HG03571 (cell line): Measurements from ENCODE around the gene PLSCR2.
"Not testable (repeated sequence)": the region's sequence is repeated elsewhere in the genome, so short reads cannot be mapped to it uniquely, and the experiment has no call there.

Experiments used
- ATAC-seq: cut with Tn5 transposase; IDR thresholded peaks from one replicate; pipeline ENCODE4 v1.9.1; 2021; ENCODE audit not compliant: unreplicated experiment

PLSCR2 gene

GRCh38 chr3:146491303-146491702 lies 21.9 kb upstream of the PLSCR2 start:
- ATAC-seq = no peak

GRCh38 chr3:146485297-146485696 lies 15.9 kb upstream of the PLSCR2 start:
- no peak for ATAC-seq

DNA sequence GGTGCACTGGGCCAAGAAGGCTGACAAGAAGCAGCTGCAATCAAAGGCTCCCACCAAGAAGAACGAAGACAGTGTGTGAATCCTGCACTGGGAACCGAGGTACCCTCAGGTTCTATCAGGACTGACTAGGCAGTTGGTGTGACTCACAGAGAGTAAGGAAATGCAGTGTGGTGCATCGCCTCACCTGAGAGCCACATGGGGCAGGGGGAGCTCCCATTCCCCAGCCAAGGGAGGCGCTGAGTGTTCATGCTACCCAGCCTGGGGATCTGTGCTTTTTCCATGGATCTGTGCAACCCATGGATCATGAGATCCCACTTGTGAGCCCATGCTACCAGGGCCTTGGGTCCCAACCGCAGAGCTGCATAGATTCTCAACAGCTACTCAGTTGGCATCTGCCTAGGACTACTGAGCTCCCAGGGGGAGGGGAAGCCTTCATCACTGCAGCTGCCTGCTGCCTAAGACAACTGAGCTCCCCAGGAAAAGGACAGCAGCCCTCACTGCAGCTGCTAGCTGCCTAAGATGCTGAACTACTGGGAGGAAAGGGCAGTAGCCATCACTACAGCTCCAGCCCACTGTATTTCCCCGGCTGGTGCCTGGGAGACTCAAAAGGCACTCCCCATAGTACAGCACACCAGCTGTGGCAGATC lies 6.9 kb upstream of the PLSCR2 start:
- ATAC-seq = no peak

DNA sequence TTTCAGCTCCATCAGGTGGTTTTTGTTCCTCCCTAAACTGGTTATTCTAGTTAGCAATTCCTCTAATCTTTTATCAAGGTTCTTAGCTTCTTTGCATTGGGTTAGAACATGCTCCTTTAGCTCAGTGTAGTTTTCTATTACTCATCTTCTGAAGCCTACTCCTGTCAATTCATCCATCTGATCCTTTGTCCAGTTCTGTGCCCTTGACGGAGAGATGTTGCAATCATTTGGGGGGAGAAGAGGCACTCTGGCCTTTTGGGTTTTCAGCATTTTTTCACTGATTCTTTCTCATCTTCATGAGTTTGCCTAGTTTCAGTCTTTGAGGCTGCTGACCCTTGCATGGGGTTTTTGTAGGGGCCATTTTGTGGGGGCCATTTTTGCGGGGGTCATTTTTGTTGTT lies 5.6 kb upstream of the PLSCR2 start:
- not testable (repeated sequence) for ATAC-seq

DNA sequence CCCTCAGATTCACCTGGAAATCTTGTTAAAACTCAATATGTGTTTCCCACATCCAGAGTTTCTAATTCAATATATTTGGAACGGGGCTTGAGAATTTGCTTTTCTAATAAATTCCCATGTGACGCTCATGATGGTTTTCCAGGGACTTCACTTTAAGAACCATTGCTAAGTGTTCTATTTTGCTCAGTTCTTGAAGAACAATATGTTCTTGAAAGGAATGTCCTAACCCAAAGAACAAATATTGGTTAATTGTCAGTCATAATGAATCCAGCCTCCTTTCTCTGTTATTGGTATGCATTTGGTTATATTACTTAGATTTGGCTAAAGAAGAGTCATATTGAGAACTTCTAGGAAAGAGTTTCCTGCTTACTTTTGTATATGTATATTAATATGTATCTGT lies 4.4 kb upstream of the PLSCR2 start:
- ATAC-seq = no peak

GRCh38 chr3:146472611-146473010 lies 3.2 kb upstream of the PLSCR2 start:
- ATAC-seq = no peak

DNA sequence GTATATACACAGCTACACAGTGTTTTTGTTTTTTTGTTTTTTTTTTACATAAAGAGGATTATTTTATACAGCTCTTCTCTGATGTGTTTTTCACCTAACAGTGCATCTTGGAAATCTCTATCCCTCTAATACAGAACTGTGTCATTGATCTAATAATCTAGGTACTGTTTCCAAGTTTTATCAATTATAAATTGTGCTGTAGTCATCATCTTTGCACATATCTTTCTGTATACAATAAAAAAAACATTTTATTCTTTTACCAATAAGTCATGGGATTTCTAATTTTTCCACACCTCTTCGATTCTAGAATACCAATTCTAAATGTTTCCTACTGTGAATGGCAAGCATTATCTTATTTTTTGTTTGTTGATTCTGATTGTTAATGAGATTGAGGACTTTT lies 1.7 kb upstream of the PLSCR2 start:
- ATAC-seq = no peak

DNA sequence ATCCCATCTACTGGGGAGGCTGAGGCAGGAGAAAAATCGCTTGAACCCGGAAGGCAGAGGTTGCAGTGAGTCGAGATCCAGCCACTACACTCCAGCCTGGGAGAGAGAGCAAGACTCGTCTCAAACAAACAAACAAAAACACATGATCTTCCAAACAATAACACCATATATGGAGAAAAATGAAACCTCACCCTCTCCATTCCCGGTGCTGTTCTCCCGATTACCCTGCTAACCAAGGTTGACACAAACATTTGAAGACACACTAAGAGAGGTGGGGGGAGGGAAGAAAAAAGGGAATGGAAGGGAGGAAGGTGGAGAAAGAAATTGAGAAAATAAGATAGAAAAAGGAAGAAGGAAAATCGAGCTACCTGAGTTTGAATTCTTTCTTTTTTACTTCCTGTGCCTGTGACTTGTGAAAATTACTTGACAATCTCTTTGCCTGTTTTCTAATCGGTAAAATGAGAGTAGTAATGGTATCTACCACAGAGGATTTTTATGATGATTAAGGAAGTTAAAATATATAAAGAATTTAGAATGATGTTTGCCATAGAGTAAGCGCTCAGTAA lies 1.1 kb upstream of the PLSCR2 start:
- ATAC-seq = no peak

DNA sequence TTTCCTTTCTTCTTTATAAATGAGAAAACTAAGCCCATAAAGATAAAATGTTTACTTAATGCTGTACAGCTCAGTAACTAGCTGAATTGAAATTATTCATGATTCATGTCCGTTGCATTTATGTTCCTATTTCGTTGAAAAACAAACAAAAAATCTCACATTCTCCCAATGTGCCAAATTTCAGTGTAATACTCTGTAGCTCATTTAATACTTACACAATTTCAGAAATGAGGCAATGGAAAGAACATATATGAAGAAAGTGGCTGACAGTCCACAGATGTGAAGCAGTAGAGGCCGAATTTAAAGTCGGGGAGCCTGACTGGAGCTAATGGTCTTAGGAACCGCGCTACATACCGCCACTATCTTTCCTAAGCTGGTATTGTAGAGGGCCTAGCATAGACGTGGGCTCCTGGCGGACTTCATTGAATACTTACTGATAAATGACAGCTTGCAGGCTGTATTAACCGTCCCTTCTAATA lies 651 bp downstream of the PLSCR2 start:
- no peak for ATAC-seq

DNA sequence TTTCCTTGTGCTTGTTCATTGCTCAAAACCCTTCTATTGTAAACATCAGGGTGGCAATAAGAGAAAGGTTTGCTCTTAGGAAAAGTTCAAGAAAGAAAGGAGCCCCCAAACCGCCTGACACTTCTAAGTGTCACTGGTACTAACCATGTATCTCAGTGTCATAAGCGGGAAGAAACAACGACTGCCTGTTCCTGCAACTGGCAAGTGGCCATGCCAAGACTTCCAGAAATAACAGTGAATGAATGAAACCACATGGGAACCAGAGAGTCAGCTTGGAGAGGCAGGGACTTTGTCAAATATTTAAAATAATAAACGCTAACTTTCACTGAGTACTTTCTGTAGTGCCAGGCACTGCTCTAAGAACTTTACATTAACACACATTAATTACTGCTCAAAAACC lies 1.1 kb downstream of the PLSCR2 start:
- ATAC-seq = no peak

DNA sequence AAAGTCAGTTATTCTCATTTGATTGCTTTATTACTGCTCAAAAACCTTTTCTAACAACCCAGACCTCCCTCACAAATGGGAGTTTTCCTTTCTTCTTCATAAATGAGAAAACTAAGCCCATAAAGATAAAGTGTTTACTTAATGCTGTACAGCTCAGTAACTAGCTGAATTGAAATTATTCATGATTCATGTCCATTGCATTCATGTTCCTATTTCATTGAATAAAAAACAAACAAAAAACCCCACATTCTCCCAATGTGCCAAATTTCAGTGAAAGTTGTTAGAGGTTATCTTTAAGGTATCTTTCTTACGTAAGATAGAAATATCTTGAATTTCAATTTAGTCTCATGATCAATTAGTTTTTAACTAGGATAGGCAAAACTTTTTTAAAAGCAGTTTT lies 2.8 kb downstream of the PLSCR2 start:
- no peak for ATAC-seq

- no peak for ATAC-seq
These were observed 3.5 kb downstream of the PLSCR2 start for GRCh38 chr3:146465693-146466465.

DNA sequence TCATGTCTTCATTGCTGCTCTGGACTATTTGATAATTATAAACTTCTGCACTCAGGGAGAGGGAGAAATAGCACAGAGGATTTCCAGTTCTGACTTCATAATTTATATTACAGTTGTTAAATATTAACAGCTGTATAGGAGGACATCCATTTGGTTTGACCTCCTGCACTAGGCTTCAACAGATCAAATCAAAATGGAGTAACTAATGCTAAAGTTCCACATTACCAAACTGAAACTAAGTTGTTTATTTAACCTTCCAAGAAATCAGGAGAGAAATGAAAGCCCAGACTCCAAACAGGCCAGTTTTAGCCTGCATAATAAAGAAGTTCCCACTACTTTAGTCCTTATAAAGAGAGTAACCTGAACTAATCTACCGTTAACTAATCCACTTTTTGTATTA lies 4.6 kb downstream of the PLSCR2 start:
- no peak for ATAC-seq

GRCh38 chr3:146464005-146464595 lies 5.3 kb downstream of the PLSCR2 start:
- ATAC-seq = no peak

DNA sequence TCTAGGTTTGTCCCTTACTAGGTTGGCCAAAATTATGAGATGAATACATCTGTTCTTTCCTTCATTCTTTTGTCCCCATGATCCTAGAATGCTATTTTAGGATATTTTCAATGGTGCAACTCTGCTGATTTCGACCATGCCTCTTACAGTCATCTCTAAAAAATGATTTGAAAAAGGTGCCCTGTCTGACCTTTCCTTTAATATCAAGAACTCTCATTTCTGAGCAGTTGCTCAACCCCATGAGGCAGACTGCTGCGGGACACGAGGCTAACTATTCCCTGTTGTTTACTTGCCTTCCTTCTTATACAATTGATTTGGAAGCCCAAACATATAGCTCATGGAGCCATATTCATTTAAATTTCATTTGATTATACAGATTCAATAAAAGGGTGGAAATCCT lies 14.6 kb downstream of the PLSCR2 start:
- ATAC-seq = no peak

DNA sequence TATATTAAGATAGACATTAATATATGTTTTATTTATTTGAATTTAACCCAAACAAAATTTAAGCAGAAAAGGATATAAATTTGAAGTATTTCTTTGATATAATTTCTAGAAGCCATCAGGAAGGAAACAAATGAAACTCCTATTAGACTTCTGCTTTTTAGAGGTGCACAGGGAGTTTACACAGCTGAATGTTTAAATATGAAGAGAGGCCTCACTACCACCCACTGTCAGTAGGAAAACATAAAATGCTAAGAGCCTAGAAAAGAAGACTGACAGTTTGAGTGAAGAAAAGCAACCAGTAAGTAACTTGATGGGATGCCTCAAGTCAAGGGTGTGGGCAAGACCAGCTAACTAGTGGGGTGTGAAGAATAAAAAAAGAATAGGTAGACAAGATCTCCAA lies 19.7 kb downstream of the PLSCR2 start:
- no peak for ATAC-seq

- no peak for ATAC-seq
These were observed 20.3 kb downstream of the PLSCR2 start for GRCh38 chr3:146449076-146449475.

GRCh38 chr3:146446026-146446425 lies 23.3 kb downstream of the PLSCR2 start:
- ATAC-seq = no peak

DNA sequence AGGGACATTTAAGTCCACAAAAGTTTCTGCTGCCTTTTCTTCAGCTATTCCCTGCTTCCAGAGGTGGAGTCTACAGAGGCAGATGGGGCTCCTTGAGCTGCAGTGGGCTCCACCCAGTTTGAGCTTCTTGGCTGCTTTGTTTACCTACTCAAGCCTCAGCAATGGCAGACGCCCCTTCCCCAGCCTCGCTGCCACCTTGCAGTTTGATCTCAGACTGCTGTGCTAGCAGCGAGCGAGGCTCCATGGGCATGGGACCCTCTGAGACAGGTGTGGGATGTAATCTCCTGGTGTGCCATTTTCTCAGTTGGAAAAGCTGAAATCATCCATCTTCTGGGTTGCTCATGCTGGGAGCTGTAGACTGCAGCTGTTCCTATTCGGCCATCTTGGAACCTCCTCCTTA lies 29.1 kb downstream of the PLSCR2 start:
- ATAC-seq = not testable (repeated sequence)

GRCh38 chr3:146432066-146432465 lies 37.3 kb downstream of the PLSCR2 start:
- no peak for ATAC-seq

GRCh38 chr3:146431240-146431639 lies 38.1 kb downstream of the PLSCR2 start:
- no peak for ATAC-seq

DNA sequence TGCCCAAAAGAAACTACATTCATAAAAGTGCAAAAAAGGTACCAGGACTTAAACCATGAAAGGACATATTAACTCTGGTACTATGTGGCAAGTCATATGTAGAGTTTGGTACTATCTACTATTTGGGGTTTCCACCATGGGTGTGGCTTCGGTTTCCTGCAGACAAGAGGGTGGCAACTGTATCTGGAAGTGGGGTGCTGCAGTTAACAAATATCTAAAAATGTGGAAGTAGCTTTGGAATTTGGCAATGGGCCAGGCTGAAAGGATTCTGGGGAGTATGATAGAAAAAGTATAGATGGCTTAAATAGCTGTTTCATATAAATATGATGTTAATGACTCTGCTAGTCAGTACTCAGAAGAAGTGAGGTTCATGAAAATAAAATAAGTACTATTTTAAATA lies 44.0 kb downstream of the PLSCR2 start:
- no peak for ATAC-seq
